Upper lobe of left lung (tissue), 6 donors: ENCODE measurements around the gene PHKG2. TPM values are rescaled to one million over a fixed set of nuclear protein-coding genes. Genes with fewer than 3 reads are reported as not detected.
A peak's percentile ranks its signal among the peaks of the same experiment; 100 is the strongest.

Experiments used
- ATAC-seq, 2 donors: fragments of 200-7000 bp; cut with Tn5 transposase; one replicate each; pipeline ENCODE4 v1.9.1; 2022; ENCODE audit warnings: mild to moderate bottlenecking in 2 of 2, moderate library complexity in 2 of 2; ENCODE audit not compliant: low FRiP score in 2 of 2
- DNase-seq, 2 donors: peaks; one replicate each; pipeline ENCODE4 v3.0.0-alpha.2; 2019 to 2020
- H3K27ac ChIP-seq, 4 donors: fragments of 200-600 bp; sonication (generic); one replicate each; pipeline ENCODE4 v1.5.1; 2016 to 2019
- H3K27me3 ChIP-seq, 4 donors: fragments of 200-600 bp; sonication (generic); one replicate each; pipeline ENCODE4 v1.5.1; 2017 to 2019
- H3K36me3 ChIP-seq, 4 donors: fragments of 200-600 bp; sonication (generic); one replicate each; pipeline ENCODE4 v1.5.1; 2016 to 2019
- H3K4me1 ChIP-seq, 4 donors: fragments of 200-600 bp; sonication (generic); one replicate each; pipeline ENCODE4 v1.5.1; 2018 to 2019
- H3K4me3 ChIP-seq, 4 donors: fragments of 200-600 bp; sonication (generic); one replicate each; pipeline ENCODE4 v1.5.1; 2017 to 2019; ENCODE audit warnings: mild to moderate bottlenecking in 2 of 4, moderate library complexity in 1 of 4
- H3K9me3 ChIP-seq, 4 donors: fragments of 200-600 bp; sonication (generic); one replicate each; pipeline ENCODE4 v1.5.1; 2018 to 2019
- EP300 ChIP-seq, 4 donors: sonication (generic); formaldehyde crosslinking; IDR thresholded peaks; one replicate each; pipeline ENCODE4 v1.5.1; 2017; ENCODE audit warnings: antibody characterized with exemption in 4 of 4, control low read depth in 2 of 4
- POLR2A ChIP-seq, 4 donors: fragments of 450-650 bp; IDR thresholded peaks; one replicate each; pipeline ENCODE4 v1.5.1; 2016 to 2017; ENCODE audit warnings: antibody characterized with exemption in 4 of 4, mild to moderate bottlenecking in 2 of 4
- POLR2AphosphoS5 ChIP-seq, 2 donors: sonication (generic); formaldehyde crosslinking; IDR thresholded peaks; one replicate each; pipeline ENCODE4 v1.5.1; 2017; ENCODE audit warnings: antibody characterized with exemption in 2 of 2
- WGBS, 2 donors: methylation state at CpG; one replicate each; pipeline ENCODE4 v1.1.5; 2017 to 2018; 5-methylcytosine and 5-hydroxymethylcytosine counted together
- total RNA-seq, 6 donors: library from RNA; depleted of rRNA in 4 of 6; stranded (reverse); fragments of >200 nt in 4 of 6; gene quantifications; one replicate each; pipeline versions ENCODE4 v1.1.0 to v1.2.1, GENCODE V29; 2016 to 2021
- TF ChIP-seq, protein P1 (sequence below), 6 experiments: fragments of 450-650 bp in 4 of 6; fragments of 200-600 bp in 2 of 6; sonication (generic) in 2 of 6; IDR thresholded peaks; one replicate each; pipeline ENCODE4 v1.5.1; 2016 to 2019; ENCODE audit warnings: antibody characterized with exemption in 6 of 6
- donor health status: DM: no; HTN: no; CAD: no; lungs with moderate emphysema.
- donor health status: DM: no; HTN: yes; CAD: no; lungs with severe emphysema.

PHKG2 gene
- total RNA-seq, 6 donors from 2014 or later: 27.4 to 70.2 (median 33.5) TPM

DNA sequence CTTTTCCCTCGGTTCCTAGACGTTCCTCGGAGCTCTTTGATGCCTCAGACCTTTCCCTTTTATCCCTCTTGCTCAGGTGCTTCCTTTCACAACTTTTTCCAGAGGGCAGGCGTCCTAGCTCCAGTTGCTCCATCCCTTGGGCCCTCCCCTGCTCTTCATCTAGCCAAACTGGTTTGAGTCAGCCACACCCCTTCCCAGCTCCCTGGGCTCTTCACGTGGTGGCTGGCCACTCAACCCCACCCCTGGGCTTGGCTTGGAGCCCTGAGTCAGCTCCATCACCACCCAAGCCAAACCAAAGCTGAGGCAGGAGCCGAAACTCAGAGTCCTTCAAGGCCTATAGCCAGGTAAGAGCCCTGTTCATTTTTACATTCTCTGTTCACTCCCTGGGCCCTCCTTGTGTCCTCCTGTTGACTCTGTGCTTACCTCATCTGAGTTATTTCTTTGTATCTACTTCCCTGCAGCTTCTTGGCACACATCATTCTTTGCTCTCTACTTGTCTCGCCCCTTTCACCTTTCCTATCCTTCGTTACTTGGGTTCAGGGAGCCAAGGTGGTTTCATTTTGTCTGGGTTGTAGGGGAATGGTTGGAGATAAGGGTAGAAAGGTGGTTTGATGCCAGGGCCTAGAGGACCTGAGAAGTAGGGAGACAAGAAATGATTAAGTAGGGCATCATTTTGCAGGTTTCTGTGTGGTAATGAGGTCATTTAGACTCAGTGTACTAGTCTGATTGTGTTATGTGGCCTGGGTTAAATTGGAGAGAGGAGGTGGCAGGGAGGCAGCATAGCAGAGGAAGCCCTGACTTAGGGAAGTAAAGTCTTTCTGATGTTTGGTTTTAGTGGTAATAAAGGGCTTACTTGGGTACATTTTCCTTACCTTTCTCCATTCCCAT is 7.6 kb upstream of the PHKG2 start:
- ATAC-seq (peak; percentile 91 to 92), DNase-seq (peak in 1 of 2 donors; percentile 89)
- Histone ChIP-seq H3K9me3 (no peaks in the 10 kb centered on the region), H3K36me3 (peaks cover 30 to 69% (median 61%) of the 10 kb centered on the region in 4 donors), H3K4me1 (peaks cover 4 to 27% (median 21%) of the 10 kb centered on the region in 4 donors), H3K4me3 (peak overlapping the region in 3 of 4 donors; percentile 21 to 39 (median 34)), H3K27ac (peak overlapping the region; percentile 81 to 88 (median 86)), H3K27me3 (no peaks in the 10 kb centered on the region)
- TF ChIP-seq, protein P1, sequence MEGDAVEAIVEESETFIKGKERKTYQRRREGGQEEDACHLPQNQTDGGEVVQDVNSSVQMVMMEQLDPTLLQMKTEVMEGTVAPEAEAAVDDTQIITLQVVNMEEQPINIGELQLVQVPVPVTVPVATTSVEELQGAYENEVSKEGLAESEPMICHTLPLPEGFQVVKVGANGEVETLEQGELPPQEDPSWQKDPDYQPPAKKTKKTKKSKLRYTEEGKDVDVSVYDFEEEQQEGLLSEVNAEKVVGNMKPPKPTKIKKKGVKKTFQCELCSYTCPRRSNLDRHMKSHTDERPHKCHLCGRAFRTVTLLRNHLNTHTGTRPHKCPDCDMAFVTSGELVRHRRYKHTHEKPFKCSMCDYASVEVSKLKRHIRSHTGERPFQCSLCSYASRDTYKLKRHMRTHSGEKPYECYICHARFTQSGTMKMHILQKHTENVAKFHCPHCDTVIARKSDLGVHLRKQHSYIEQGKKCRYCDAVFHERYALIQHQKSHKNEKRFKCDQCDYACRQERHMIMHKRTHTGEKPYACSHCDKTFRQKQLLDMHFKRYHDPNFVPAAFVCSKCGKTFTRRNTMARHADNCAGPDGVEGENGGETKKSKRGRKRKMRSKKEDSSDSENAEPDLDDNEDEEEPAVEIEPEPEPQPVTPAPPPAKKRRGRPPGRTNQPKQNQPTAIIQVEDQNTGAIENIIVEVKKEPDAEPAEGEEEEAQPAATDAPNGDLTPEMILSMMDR (IDR thresholded peaks at IDR 0.05): no peak
- TF ChIP-seq POLR2AphosphoS5 (IDR thresholded peaks at IDR 0.05): peak in 1 of 2 donors; percentile 69
- TF ChIP-seq EP300 (IDR thresholded peaks at IDR 0.05): peak in 1 of 4 donors; percentile 89
- peak in 3 of 4 donors; percentile 7 to 66 (median 27) for TF ChIP-seq POLR2A (IDR thresholded peaks at IDR 0.05)
- WGBS, 2 donors: 53 to 60% methylated on average over 8 of the region's 8 CpGs

DNA sequence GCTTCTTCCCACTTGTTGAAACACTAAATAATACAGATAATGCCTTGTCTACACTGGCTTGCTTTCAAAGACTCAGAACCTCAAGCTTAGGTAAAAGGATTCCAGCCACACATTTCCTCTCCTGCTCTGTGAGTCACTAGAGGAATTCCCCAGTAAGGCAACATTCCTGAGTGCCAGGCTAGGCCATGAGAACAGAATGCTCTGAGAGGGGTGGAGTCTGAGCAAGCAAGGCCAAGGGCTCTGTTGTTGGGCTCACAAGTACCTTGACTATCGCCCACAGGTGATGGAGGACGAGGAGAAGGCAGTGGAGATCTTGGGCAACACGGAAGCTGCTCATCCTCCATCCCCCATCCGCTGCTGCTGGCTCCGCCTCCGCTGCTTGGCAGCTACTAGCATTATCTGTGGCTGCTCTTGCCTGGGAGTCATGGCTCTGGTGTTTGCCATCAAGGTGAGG is 6.7 kb upstream of the PHKG2 start:
- Histone ChIP-seq H3K4me1 (peaks cover 4 to 27% (median 22%) of the 10 kb centered on the region in 4 donors), H3K9me3 (no peaks in the 10 kb centered on the region), H3K4me3 (peak overlapping the region in 3 of 4 donors; percentile 21 to 39 (median 34)), H3K36me3 (peaks cover 21 to 60% (median 53%) of the 10 kb centered on the region in 4 donors), H3K27me3 (no peaks in the 10 kb centered on the region), H3K27ac (peak overlapping the region; percentile 81 to 88 (median 86))
- peak in 1 of 2 donors; percentile 94 for DNase-seq
- peak; percentile 67 to 90 for ATAC-seq
- WGBS, 2 donors: 60 to 69% methylated on average over 1 to 6 of the region's 6 CpGs
- TF ChIP-seq, protein P1 (IDR thresholded peaks at IDR 0.05): no peak
- TF ChIP-seq EP300 (IDR thresholded peaks at IDR 0.05) (peak in 1 of 4 donors; percentile 88), POLR2A (IDR thresholded peaks at IDR 0.05) (peak in 1 of 4 donors; percentile 58), POLR2AphosphoS5 (IDR thresholded peaks at IDR 0.05) (peak; percentile 56 to 81)

- TF ChIP-seq, protein P1 (IDR thresholded peaks at IDR 0.05): no peak
- no peak for TF ChIP-seq POLR2AphosphoS5 (IDR thresholded peaks at IDR 0.05)
- no peak overlapping the region for H3K4me3 ChIP-seq
- DNase-seq: no peak
- H3K36me3 ChIP-seq: peaks cover 0 to 38% (median 30%) of the 10 kb centered on the region in 4 donors
- 94 to 96% methylated on average over 11 of the region's 11 CpGs for WGBS, 2 donors
- H3K27me3 ChIP-seq: no peaks in the 10 kb centered on the region
- peaks cover 14 to 32% (median 28%) of the 10 kb centered on the region in 4 donors for H3K4me1 ChIP-seq
- no peak for ATAC-seq
- peak overlapping the region in 1 of 4 donors; percentile 12 for H3K27ac ChIP-seq
- H3K9me3 ChIP-seq: no peaks in the 10 kb centered on the region
These were observed 4.5 kb upstream of the PHKG2 start for GRCh38 chr16:30743716-30744115.

DNA sequence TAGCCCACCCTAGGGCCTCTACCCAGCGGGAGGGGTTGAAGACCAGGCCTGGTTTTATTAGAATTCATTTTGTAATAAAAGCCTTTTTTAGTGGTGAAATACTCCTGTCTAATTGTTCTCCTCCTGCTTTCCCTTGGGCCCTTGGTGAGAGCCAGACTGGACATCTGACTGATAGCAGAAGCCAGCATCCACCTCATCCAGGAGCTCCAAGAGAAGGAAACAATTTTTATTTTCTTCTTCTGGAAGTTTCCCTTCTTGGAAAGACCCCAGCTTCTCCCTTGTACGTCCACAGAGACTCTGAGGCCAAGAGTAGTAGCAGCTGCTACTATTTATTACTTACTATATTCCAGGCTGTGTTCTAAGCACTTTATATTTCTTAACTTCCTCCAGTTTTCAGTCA is 4.0 kb upstream of the PHKG2 start:
- Histone ChIP-seq H3K36me3 (peaks cover 0 to 33% (median 26%) of the 10 kb centered on the region in 4 donors), H3K27ac (peak overlapping the region in 1 of 4 donors; percentile 12), H3K27me3 (no peaks in the 10 kb centered on the region), H3K4me3 (no peak overlapping the region), H3K4me1 (peaks cover 15 to 35% (median 28%) of the 10 kb centered on the region in 4 donors), H3K9me3 (no peaks in the 10 kb centered on the region)
- ATAC-seq (no peak), DNase-seq (no peak)
- TF ChIP-seq, protein P1 (IDR thresholded peaks at IDR 0.05): no peak
- TF ChIP-seq POLR2AphosphoS5 (IDR thresholded peaks at IDR 0.05) (no peak), EP300 (IDR thresholded peaks at IDR 0.05) (no peak), POLR2A (IDR thresholded peaks at IDR 0.05) (no peak)
- 85 to 94% methylated on average over 2 of the region's 2 CpGs for WGBS, 2 donors
